Ammon's horn (tissue), 1 donor: ENCODE data around the gene PSMC6.
A peak's percentile ranks its signal among the peaks of the same experiment; 100 is the strongest.

Experiments used
- DNase-seq: peaks from one replicate; pipeline ENCODE4 v3.0.0-alpha.2; 2016; ENCODE audit warnings: low spot score

Gene PSMC6

GRCh38 chr14:52706724-52707706 is at the start of gene PSMC6:
TSS of gene PSMC6 (plus strand) at chr14:52707200. CDS start at chr14:52707220, 20 bp downstream.
- DNase-seq = peak; percentile 97

GRCh38 chr14:52660325-52660724 is 46.7 kb upstream of the PSMC6 start:
- no peak for DNase-seq

GRCh38 chr14:52660832-52661231 is 46.2 kb upstream of the PSMC6 start:
- no peak for DNase-seq

GRCh38 chr14:52661314-52661713 is 45.7 kb upstream of the PSMC6 start:
- no peak for DNase-seq

- DNase-seq = no peak
These were observed 43.1 kb upstream of the PSMC6 start for GRCh38 chr14:52663850-52664249.

- no peak for DNase-seq
These were observed 28.4 kb upstream of the PSMC6 start for GRCh38 chr14:52678591-52678990.

- no peak for DNase-seq
These were observed 22.9 kb upstream of the PSMC6 start for GRCh38 chr14:52683985-52684520.

- no peak for DNase-seq
These were observed 20.8 kb upstream of the PSMC6 start for GRCh38 chr14:52686176-52686575.

- no peak for DNase-seq
These were observed 15.8 kb upstream of the PSMC6 start for GRCh38 chr14:52690983-52691760.

GRCh38 chr14:52692248-52692962 is 14.6 kb upstream of the PSMC6 start:
- no peak for DNase-seq

- DNase-seq = no peak
These were observed 14.0 kb upstream of the PSMC6 start for GRCh38 chr14:52693036-52693435.

- DNase-seq = no peak
These were observed 13.5 kb upstream of the PSMC6 start for GRCh38 chr14:52693532-52693931.

- DNase-seq = peak; percentile 35
These were observed 12.1 kb upstream of the PSMC6 start for GRCh38 chr14:52694761-52695480.

- DNase-seq = peak; percentile 73
These were observed 11.4 kb upstream of the PSMC6 start, which contains the start of gene ERO1A for GRCh38 chr14:52695481-52696091. TSS of gene ERO1A (minus strand) at chr14:52695558. CDS start at chr14:52695481, 77 bp downstream.

- no peak for DNase-seq
These were observed 6.3 kb upstream of the PSMC6 start for GRCh38 chr14:52700701-52701172.

- DNase-seq = no peak
These were observed 5.8 kb upstream of the PSMC6 start for GRCh38 chr14:52701223-52701622.

GRCh38 chr14:52703225-52703624 is 3.8 kb upstream of the PSMC6 start:
- DNase-seq = peak; percentile 12

GRCh38 chr14:52703664-52704063 is 3.3 kb upstream of the PSMC6 start:
- no peak for DNase-seq

- no peak for DNase-seq
These were observed 714 bp upstream of the PSMC6 start for GRCh38 chr14:52706286-52706685.

- DNase-seq = no peak
These were observed 4.7 kb downstream of the PSMC6 start for GRCh38 chr14:52711666-52712065.

GRCh38 chr14:52716155-52716554 is 9.2 kb downstream of the PSMC6 start:
- DNase-seq = no peak
